Stimulated activated CD8-positive, alpha-beta memory T cell treated with anti-CD3 and anti-CD28 coated beads, Interleukin-4, amount 100 ng/mL, for 1 hour (primary cell): ENCODE results near the gene GDI1.
"Not testable (repeated sequence)": the region's sequence is repeated elsewhere in the genome, so short reads cannot be mapped to it uniquely, and the experiment has no call there.

ENCODE experiments used
- DNase-seq, 2 donors: peaks; one replicate each; pipeline ENCODE4 v3.0.0-alpha.2; 2020; ENCODE audit warnings: low read depth in 2 of 2, low spot score in 1 of 2

GDI1 gene

GRCh38 chrX:154436983-154437752 is at the start of gene GDI1:
Gene GDI1 (plus strand): TSS chrX:154437154. CDS start chrX:154437255, 101 bp downstream.
- no peak for DNase-seq

- DNase-seq: not testable (repeated sequence)
Measured at GRCh38 chrX:154388094-154388493, 48.9 kb upstream of the GDI1 start.

- not testable (repeated sequence) for DNase-seq
Measured at GRCh38 chrX:154388649-154389048, 48.3 kb upstream of the GDI1 start.

GRCh38 chrX:154389812-154390747 is 46.9 kb upstream of the GDI1 start:
- DNase-seq: not testable (repeated sequence)

GRCh38 chrX:154396363-154396762 is 40.6 kb upstream of the GDI1 start:
- not testable (repeated sequence) for DNase-seq

GRCh38 chrX:154396973-154397887 is 39.7 kb upstream of the GDI1 start:
- DNase-seq: no peak

- peak; percentile 61 to 81 for DNase-seq
Measured at GRCh38 chrX:154397888-154398667, 38.9 kb upstream of the GDI1 start, which contains the start of gene RPL10. Gene RPL10 (plus strand): TSS chrX:154398377. CDS start chrX:154398520, 143 bp downstream.

- DNase-seq: peak; percentile 51 to 60
Measured at GRCh38 chrX:154398668-154399526, 38.1 kb upstream of the GDI1 start.

- no peak for DNase-seq
Measured at GRCh38 chrX:154399527-154400368, 37.2 kb upstream of the GDI1 start.

GRCh38 chrX:154400369-154400817 is 36.6 kb upstream of the GDI1 start:
- DNase-seq: not testable (repeated sequence)

GRCh38 chrX:154401045-154401799 is 35.7 kb upstream of the GDI1 start:
- no peak for DNase-seq

- no peak for DNase-seq
Measured at GRCh38 chrX:154401918-154402621, 34.9 kb upstream of the GDI1 start.

GRCh38 chrX:154402622-154403127 is 34.3 kb upstream of the GDI1 start:
- DNase-seq: no peak

GRCh38 chrX:154403192-154403591 is 33.8 kb upstream of the GDI1 start:
- DNase-seq: no peak

GRCh38 chrX:154403858-154404257 is 33.1 kb upstream of the GDI1 start:
- no peak for DNase-seq

- no peak for DNase-seq
Measured at GRCh38 chrX:154404625-154405192, 32.2 kb upstream of the GDI1 start.
